ENCODE data around the gene CCN5.

CCN5 gene

DNA sequence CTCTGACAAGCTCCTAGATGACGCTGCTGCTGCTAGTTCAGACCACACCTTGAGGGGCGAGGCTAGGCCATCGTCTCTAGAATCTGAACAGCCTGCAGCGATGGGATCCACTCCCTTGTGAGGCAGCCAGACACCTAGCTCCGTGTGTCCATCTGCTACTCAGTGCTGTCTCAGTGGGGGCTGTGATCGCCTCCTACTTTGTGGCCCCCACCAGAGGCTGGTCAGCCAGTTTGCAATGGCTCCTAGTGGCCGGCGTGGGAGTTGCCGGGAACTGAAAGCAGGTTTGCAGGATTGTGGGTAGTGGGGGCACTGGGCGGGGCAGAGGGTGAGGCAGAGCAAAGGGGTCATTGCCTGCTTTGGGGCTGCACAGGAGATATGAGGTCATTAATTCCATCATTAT lies 2.8 kb downstream of the CCN5 start:
- DNase-seq: no peak

DNA sequence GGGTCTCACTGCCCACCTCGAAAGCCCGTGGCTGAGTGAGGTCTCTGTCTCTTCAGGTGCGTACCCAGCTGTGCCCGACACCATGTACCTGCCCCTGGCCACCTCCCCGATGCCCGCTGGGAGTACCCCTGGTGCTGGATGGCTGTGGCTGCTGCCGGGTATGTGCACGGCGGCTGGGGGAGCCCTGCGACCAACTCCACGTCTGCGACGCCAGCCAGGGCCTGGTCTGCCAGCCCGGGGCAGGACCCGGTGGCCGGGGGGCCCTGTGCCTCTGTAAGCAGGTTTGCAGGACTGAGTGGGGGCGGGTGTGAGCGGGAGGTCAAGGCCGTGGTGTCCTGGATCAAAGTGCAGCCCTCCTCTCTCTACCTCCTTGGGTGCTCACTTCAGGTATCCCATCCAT lies 4.7 kb downstream of the CCN5 start:
- no peak for DNase-seq

DNA sequence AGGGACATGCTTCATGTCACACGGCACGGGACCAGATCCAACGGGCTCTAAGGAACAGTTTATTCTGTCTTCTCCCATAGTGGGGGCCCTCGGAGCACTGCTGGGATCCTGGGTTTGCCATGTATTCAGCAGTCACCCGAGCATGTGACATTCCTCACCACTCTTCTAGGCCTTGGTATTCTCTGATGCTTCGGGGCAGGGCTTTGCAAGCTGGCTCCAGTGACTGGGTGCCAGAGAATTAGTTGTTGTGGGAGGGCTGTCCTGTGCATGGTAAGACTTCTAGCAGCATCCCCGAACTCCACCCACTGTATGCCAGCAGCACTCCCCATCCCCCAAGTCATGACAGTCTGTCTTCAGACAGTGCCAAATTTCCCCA lies 5.4 kb downstream of the CCN5 start:
- DNase-seq: no peak

DNA sequence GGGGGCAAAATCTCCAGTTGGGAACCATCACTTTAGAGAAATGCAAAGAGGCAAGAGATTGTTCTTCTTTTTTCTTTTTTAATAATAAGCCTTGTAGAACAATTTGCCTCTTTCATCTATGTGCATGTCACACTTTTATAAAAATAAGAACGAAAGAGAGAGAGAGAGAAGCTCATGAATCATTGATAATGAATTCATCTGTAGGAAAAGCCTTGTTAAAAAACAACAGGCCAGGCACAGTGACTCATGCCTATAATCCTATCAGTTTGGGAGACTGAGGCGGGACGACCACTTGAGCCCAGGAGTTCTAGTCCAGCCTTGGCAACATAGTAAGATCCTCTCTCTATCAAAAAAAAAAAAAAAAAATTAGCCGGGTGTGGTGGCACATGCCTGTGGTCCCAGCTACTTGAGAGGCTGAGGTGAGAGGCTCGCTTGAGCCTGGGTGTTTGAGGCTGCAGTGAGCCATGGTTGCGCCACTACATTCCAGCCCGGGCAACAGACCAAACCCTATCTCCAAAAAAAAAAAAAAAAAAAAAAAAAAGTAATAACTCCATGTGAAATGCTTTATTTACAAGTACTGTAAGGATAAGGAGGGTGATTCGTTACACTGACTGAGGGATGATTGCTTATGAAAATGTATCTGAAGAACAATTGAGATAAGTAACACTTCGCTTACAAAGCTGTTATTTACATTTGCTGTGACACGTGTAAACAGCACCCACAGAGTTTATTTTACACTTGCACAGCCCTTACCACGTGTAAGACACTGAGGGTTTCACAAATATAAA lies 6.0 kb downstream of the CCN5 start:
- DNase-seq: no peak

DNA sequence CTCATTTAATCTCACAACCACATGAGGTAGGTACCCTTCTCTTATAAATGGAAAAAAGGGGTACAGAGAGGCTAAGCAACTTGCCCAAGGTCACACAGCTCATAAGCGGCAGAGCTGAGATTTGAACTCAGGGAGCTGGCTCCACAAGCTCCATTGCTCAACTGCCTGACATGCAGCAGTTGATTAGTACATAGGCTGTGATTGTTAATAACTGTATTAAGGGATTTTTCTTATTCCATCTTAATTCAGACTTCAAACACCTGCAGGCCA lies 6.6 kb downstream of the CCN5 start:
- DNase-seq: no peak

DNA sequence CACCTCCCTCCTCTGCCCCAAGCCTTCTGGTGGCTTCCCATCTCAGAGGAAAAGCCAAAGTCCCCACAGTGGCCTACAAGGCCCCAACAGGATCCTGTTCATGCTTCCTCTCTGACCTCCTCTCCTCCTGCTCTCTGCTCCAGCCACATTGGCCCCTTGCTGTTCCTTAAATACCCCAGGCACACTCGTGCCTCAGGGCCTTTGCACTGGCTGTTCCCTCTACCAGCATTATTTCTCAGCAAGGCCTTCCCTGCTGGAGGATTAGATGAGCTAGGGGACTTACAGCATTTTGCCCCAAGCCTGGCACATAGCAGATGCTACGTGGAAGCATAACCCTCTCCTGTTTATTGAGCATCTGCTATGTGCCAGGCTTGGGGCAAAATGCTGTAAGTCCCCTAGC lies 7.8 kb downstream of the CCN5 start:
- no peak for DNase-seq

DNA sequence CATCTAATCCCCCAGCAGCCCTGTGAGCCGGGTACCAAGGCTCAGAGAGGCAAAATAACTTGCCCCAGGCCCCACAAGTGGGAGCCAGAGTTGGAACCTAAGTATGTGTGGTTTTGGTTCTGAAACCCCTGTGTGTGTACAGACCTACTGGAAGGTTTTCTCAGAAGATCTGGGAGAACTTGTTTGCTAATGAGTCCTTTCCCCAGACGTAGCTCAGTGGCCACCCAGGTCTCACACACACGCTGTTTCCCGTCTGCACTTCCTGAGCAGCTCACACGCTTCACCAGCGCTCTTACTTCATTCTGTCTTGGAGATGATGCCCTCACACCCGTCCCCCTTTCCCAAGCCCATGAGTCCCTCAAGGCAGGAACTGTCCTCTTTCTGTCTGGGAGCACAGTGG lies 8.2 kb downstream of the CCN5 start:
- DNase-seq: no peak

DNA sequence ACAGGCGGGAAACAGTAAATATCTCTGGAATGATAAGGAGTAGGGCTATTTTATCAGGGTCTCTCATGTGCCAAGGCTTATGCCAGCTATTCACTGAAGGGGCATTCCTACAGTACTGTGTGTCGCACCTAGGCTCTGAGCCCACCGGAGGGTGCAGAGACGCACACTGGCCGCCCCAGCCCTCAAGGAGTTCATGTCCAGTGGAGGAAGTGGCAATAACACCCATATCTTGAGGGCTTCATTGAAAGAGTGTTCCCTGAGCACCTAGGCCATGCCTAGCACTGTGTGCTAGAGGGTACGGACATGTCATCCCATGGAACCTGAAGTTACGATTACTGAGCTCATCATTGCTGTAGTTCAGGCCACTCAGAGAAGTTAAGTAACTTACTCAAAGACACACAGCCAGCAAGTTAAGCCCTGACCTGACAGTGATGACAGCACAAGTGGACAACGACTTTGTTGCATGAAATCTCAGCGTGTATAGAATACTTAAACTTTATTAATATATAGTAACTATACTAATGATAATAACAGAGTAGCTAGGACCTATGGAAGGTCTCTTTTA lies 8.7 kb downstream of the CCN5 start:
- no peak for DNase-seq

DNA sequence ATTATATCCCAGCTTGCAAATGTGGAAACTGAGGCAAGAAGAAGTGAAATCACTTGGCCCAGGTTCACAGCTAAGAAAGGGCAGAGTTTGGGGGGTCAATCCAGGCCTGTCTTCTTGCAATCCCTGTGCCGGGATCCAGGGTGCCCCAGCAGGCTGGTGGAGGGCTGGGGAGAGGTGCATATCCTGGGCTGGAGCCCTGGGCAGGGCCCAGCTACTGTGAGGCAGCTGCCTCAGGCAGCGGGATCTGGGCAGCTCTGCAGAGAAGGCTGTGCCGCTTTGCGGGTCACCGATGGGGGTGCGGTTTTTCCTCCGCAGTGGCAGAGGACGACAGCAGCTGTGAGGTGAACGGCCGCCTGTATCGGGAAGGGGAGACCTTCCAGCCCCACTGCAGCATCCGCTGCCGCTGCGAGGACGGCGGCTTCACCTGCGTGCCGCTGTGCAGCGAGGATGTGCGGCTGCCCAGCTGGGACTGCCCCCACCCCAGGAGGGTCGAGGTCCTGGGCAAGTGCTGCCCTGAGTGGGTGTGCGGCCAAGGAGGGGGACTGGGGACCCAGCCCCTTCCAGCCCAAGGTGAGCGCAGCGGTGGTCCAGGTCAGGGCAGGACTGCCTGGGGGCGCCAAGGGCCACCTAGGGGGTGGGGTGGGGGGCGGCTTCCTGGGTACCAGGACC lies 9.4 kb downstream of the CCN5 start:
- DNase-seq: no peak

DNA sequence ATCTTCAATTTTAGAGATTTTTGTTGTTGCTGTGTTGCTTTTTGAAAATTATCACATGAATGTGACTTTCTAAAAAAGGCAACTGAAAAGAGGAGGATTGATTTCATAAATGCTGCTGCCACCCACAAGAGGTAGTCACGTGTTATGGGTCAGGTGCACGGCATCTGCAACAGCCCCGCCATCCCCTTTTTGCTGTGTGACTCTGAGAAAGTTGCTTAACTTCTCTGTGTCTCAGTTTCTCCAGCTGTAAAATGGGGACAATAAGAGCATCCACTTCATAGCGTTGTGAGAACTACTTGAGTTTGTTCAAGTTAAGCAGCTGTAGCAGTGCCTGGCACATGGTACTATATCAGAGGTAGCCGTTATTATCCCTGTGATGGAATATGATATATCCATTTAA lies 10.7 kb downstream of the CCN5 start:
- no peak for DNase-seq

DNA sequence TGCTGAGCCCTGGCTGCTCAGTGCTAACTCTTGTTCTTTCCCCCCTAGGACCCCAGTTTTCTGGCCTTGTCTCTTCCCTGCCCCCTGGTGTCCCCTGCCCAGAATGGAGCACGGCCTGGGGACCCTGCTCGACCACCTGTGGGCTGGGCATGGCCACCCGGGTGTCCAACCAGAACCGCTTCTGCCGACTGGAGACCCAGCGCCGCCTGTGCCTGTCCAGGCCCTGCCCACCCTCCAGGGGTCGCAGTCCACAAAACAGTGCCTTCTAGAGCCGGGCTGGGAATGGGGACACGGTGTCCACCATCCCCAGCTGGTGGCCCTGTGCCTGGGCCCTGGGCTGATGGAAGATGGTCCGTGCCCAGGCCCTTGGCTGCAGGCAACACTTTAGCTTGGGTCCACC lies 11.9 kb downstream of the CCN5 start:
- no peak for DNase-seq

DNA sequence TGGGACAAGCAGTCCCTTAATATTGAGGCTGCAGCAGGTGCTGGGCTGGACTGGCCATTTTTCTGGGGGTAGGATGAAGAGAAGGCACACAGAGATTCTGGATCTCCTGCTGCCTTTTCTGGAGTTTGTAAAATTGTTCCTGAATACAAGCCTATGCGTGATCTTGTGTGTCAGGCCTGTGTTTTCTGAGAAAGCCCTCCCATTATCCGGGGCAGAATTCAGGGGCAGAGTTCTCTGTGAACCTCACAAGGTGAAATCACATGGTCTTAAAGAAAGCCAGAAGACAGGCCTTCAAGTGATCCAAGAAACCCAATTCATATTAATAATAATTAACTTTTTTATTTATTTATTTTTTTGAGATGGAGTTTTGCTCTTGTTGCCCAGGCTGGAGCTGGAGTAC lies 12.5 kb downstream of the CCN5 start:
- no peak for DNase-seq

DNA sequence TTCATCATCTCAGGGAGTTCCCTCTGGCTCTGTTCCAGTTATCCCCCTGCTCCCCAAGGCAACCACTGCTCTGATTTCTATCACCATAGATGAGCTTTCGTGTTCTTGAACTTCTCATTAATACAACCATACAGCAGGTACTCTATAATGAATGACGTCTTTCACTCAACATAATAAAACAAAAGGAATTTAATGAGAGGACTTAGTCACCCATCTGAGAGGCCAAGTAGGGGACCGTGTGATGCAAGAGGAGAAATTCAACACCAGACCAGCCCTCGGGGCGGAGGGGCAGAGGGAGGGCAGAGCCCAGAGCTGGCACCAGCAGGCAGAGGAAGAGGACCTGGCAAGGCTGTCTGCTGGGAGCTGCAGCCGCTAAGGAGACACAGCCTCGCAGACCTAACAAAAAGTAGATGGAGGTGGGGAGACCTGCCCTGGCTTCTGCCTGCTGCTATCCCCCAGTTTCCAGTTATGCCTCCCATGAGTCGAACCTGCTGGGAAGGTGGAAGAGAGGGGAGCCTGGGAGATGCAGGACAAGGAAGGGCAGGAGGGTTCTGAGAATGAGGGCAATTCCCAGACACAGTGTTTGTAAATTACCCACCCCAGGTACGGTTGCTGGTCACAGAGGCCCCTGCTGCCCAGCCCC lies 13.8 kb downstream of the CCN5 start:
- no peak for DNase-seq

DNA sequence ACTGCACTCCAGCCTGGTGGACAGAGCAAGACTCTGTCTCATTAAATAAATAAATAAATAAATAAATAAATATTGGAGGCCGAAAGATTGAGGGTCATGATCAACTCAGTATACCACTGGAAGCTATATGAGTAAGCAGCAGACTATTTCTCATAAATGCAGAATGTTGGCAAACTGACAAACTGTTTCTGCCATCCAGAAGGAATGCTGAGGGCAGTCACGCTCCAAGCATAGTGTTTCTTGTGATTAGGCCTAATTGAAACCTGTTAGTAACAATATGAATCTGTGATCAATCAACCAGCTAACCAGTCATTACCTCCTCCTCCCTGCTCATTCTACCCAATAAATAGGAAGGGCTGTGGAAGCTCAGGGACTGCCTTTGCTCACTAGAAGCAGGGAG lies 15.3 kb downstream of the CCN5 start:
- no peak for DNase-seq

DNA sequence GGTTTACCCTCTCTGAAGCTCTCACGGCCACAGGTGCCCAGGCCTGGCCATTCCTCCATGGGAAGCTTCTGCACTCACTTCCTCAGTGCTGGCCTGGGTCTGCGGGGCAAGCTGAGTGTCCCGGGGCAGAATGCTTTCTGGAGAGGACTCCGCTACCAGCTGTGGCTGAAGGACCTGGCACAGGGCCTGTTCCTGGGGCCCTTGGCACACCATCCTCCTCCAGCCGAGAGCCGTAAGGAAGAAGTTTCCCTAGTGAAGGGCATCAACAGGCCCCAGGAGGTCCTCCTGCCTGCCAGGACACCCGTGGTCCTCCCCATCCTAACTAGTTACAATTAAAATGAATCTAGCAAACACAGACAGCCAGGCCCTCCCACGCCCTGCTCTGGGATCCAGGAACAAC lies 16.5 kb downstream of the CCN5 start:
- no peak for DNase-seq

DNA sequence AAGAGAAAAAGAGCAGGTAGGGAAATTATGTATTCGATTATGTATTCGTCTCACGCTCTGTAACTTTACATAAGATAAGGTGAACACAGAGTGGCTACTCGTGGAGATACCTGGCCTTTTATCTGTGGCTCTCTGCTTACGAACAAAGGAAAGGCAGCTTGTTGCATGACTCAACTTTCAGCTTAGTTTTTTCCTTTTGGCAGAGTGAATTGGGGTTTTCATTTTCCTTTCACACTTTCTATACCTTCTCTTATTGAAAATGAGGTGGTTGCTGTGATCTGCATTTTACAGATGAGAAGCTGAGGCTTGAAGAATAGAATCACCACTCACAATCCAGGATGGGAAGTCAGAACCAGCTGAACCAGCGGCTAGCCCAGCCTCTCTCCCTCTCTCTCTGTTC lies 17.2 kb downstream of the CCN5 start:
- no peak for DNase-seq

DNA sequence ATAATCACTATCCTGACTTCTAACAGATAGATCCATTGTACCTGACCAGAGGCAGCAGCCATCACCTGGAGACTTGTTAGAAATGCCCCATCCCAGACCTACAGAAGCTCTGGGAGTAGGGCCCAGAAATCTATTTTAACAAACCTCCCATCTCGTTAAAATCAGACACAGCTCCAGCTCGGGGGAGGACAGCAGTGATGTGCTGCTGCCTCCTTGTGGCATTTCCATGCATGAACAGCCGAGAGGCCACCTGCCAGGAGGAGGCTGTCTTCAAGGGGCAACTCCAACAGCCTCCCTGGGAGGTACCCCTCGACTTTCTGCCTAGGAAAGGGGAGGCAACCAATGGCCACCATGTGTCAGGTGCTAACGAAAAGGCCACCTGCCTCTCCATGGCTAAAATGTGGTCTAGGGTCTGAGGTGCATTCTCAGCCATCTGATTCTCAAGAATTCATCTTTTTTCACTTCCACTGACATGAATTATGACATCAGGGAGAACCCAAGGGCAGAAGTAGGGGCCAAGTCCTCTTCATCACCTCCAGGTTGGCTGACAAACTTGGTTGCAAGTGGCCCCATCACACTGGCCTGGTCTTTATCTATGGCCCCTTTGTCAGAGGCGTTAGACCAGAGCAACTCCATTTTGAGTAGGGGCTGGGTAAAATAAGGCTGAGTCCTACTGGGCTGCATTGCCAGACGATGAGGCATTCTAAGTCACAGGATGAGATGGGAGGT lies 18.3 kb downstream of the CCN5 start:
- peak; percentile 61 for DNase-seq

DNA sequence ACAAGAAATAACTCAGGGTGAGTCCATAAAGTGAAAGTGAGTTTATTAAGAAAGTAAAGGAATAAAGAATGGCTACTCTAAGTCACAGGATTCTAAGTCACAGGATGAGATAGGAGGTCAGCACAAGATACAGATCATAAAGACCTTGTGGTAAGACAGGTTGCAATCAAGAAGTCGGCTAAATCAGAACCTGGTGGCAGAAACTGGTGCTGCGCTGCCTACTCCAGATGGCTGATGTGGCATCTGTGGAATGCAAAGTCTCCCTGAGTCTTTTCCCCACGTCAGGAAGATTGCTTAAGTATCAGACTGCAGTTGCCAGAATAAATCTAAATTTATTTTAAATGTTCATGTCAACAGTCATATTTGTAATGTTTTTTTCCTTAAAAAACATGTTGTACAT lies 19.8 kb downstream of the CCN5 start:
- no peak for DNase-seq

DNA sequence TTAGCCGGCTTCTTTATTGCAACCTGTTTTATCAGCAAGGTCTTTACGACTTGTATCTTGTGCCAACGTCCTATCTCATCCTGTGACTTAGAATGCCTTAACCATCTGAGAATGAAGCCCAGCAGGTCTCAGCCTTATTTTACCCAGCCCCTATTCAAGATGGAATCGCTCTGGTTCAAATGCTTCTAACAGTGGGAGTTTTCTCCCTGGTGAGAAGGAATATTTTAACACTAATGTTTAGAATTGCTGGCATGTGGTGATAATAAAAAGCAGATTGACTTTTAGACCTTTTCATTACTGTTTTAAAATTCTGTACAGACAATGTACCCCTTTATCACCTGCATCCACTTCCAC lies 20.6 kb downstream of the CCN5 start:
- no peak for DNase-seq

DNA sequence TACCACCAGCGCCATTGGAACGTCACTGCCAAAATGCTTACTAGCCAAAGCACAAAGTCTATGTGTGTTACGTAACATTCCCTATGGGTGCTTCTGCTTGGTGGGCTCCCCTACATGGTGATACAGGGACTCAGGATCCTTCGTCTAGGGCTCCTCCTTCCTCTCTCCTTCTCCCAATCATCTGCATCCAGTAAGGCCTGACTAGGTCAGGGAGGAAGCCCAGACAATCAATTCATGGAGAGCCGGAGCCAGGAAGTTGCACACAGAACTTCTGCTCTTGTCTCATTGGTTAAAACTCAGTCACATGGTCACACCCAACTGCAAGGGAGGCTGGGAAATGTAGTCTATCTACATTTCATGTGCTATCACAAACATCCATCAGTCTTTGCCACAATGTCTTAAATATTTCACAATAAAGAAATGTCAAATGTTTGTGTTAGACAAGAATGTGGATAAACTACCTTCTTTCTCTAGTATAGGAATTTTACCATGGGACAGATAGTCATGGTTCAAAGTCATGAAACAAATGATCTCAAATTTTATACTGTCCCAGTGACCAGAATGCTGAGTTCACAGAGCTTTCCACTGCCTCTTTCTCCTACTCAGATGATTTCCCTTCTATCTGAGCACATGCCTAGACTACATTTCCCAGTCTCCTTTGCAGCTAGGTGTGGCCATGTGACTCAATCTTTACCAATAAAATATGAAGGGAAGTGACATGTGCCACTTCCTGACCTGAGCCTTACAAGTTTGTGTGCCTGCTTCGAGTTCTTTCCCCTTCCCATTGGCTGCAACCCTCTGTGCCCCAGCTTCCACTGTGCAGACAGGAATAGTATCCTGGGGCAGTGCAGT lies 21.2 kb downstream of the CCN5 start:
- peak; percentile 58 for DNase-seq

DNA sequence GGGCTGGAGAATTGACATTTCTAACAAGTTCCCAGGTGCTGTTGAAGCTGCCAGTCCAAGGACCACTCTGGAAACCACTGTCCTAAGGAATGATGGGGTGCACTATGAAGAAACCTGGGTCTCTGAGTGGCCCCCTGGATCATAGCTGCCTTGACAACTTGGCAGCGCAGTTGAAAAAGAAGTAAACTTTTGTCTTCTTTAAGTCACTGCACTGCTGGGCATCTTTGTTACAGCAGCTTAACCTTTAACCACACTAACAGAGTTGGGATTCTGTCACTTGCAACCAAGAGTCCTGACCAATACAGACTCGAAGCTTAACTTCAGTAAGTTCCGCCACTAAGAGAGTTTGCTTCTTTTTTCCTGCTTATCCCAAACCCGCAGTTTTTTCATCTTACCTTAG lies 21.9 kb downstream of the CCN5 start:
- no peak for DNase-seq

DNA sequence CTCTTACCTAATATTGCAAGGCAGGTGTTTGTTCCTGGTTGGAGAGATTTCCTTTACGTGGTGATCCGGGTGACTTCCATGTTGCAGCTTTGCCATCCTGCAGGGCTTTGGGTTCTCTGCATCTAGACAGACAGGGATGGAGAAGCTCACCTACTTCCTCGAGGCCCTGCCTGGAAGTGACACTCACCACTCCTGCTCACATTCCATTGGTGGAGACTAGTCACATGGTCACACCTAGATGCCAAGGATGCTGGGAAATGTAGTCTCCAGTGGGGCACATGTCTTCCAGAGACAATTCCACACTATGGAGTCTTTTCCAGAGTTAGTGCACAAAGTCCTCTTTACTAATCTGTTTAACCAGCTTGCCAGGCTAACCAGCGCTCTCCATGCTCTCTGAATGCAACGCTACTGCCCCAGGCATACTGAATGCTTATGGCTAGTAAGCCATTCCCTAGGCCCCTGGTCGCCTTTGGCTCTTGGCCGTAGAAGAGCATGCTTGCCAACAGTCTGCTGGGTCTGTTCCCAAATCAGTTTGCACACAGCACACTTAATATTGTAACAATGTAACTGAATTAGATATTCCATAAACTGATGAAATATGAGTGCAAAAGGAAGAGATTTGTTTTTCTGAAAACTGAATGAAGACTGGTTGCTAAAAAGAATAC lies 23.8 kb downstream of the CCN5 start:
- DNase-seq: peak; percentile 62

Data from CD4-positive, alpha-beta T cell treated with Interleukin-10 for 1 hour (primary cell).